Heart left ventricle (tissue), 16 donors: ENCODE measurements around the gene ABTB2. TPM values are rescaled to one million over a fixed set of nuclear protein-coding genes. Genes with fewer than 3 reads are reported as not detected.

ENCODE experiments used
- ATAC-seq, 4 donors: fragments of 200-7000 bp; cut with Tn5 transposase; one replicate each; pipeline ENCODE4 v1.9.1; 2020 to 2022; ENCODE audit warnings: moderate library complexity in 4 of 4, mild to moderate bottlenecking in 3 of 4, moderate number of reproducible peaks in 1 of 4
- DNase-seq, 5 donors: peaks; one replicate each; pipeline ENCODE4 v3.0.0-alpha.2; 2020
- H3K27ac ChIP-seq, 12 donors: fragments of 200-600 bp; sonication (generic) in 4 of 12; one replicate each; pipeline versions ENCODE4 v1.5.0 to v1.8.0; 2016 to 2022; ENCODE audit warnings: mild to moderate bottlenecking in 2 of 12
- H3K27me3 ChIP-seq, 9 donors: fragments of 200-600 bp; sonication (generic) in 2 of 9; one replicate each; pipeline versions ENCODE4 v1.5.1 to v1.8.0; 2016 to 2022; ENCODE audit warnings: mild to moderate bottlenecking in 3 of 9
- H3K36me3 ChIP-seq, 9 donors: fragments of 200-600 bp; sonication (generic) in 2 of 9; one replicate each; pipeline versions ENCODE4 v1.5.0 to v1.8.0; 2018 to 2022; ENCODE audit warnings: mild to moderate bottlenecking in 2 of 9
- H3K4me1 ChIP-seq, 12 donors: fragments of 200-600 bp; sonication (generic) in 4 of 12; one replicate each; pipeline versions ENCODE4 v1.5.0 to v1.8.0; 2016 to 2022; ENCODE audit warnings: mild to moderate bottlenecking in 3 of 12
- H3K4me3 ChIP-seq, 12 donors: fragments of 200-600 bp; sonication (generic) in 4 of 12; one replicate each; pipeline versions ENCODE4 v1.5.0 to v1.8.0; 2017 to 2022; ENCODE audit warnings: mild to moderate bottlenecking in 9 of 12, moderate library complexity in 4 of 12
- H3K9me3 ChIP-seq, 12 donors: fragments of 200-600 bp; sonication (generic) in 4 of 12; one replicate each; pipeline versions ENCODE4 v1.5.0 to v1.8.0; 2016 to 2022; ENCODE audit warnings: mild to moderate bottlenecking in 1 of 12
- CTCF ChIP-seq, 12 donors: fragments of 200-600 bp; sonication (generic) in 4 of 12; IDR thresholded peaks; one replicate each; pipeline versions ENCODE4 v1.5.0 to v1.8.0; 2018 to 2022; ENCODE audit warnings: antibody characterized with exemption in 12 of 12, mild to moderate bottlenecking in 5 of 12
- POLR2A ChIP-seq, 2 donors: fragments of 450-650 bp; IDR thresholded peaks; one replicate each; pipeline ENCODE4 v1.6.1; 2017; ENCODE audit warnings: antibody characterized with exemption in 2 of 2, mild to moderate bottlenecking in 2 of 2, moderate library complexity in 2 of 2
- WGBS, 4 donors: extraction: QIAGEN DNeasy Blood & Tissue Kit in 2 of 4; methylation state at CpG; one replicate each; pipeline versions ENCODE4 v1.1.5 to v1.1.7; 2013 to 2018; 5-methylcytosine and 5-hydroxymethylcytosine counted together
- intact Hi-C, 10 donors: fragments of 100-400 bp; cut with DNase I; formaldehyde crosslinking; loops; one replicate each; pipeline versions ENCODE4 v1.11.1 to v1.14.2; 2022
- polyA plus RNA-seq, 2 donors: library from polyadenylated mRNA; stranded (reverse); fragments of 200-250 nt; gene quantifications; one replicate each; pipeline ENCODE4 v1.2.3, GENCODE V29; 2013
- total RNA-seq, 9 donors: library from RNA; depleted of rRNA in 2 of 9; stranded (reverse); fragments of >200 nt in 2 of 9; fragmentation: NEBNext Ultra II Directional in 3 of 9; extraction: Animal tissue kit (Norgen Biotek cat#: 25700) in 3 of 9; gene quantifications; one replicate each; pipeline versions ENCODE4 v1.1.0 to v1.2.4, GENCODE V29; 2016 to 2023
- donor health status: ischemic (EF 13 %, LVEDD 7.1; RV severe dilation, severe dysfunction).
- donor health status: healthy with polysubstance abuse.
- donor health status: DM: no; HTN: yes; CAD: no.
- donor health status: DM: no; HTN: no; CAD: no.
- donor health status: ischemic (EF 25% LVEDD 6.9; RV normal size, moderate dysfunction).
- donor health status: ischemic (EF 25% LVEDD 5.7; RV mildly dilated, moderate dysfunction).
- donor health status: healthy.
- donor health status: DM: yes; HTN: yes; CAD: no.
- donor health status: ischemic (EF 35%, LVEDD 5.7; RV mildly dilated, moderate dysfunction).
- donor health status: nonischemic (EF 11% LVEDD 7.7; RV severe dilation, severe dysfunction).
- donor health status: DM: yes; HTN: yes; CAD: no.
- donor health status: PGD.
- donor health status: ischemic (EF 29% LVEDD 5.4; RV normal size, mild dysfunction).
- donor health status: nonischemic (EF 23%, LVEDD 6.1; RV moderate dilation, normal function).

ABTB2 gene
- total and polyA plus RNA-seq, 11 donors: 3.3 to 27.1 (median 12.5) TPM

- no peak overlapping the region for H3K4me3 ChIP-seq
- H3K9me3 ChIP-seq: no peaks in the 10 kb centered on the region
- no peaks in the 10 kb centered on the region for H3K27me3 ChIP-seq
- TF ChIP-seq CTCF (IDR thresholded peaks at IDR 0.05) (no peak), POLR2A (IDR thresholded peaks at IDR 0.05) (no peak)
- intact Hi-C loops: loop anchor here in 1 of 10 donors (2.0 kb wide), 1 partner anchor 62 kb away; no protein-coding TSS in a partner anchor
- H3K36me3 ChIP-seq: peaks cover 0 to 2% (median 0%) of the 10 kb centered on the region in 9 donors
- DNase-seq (no peak), ATAC-seq (peak in 2 of 4 donors; percentile 33 to 51)
- WGBS, 4 donors: 79 to 84% (median 81%) methylated on average over 11 of the region's 11 CpGs
- H3K27ac ChIP-seq: no peak overlapping the region
- H3K4me1 ChIP-seq: peaks cover 0 to 27% (median 4%) of the 10 kb centered on the region in 12 donors
These were observed 149.3 kb downstream of the ABTB2 start for GRCh38 chr11:34208266-34209135.

- H3K9me3 ChIP-seq: no peaks in the 10 kb centered on the region
- peaks cover 0 to 32% (median 3%) of the 10 kb centered on the region in 12 donors for H3K4me1 ChIP-seq
- H3K4me3 ChIP-seq: no peak overlapping the region
- no peaks in the 10 kb centered on the region for H3K27me3 ChIP-seq
- intact Hi-C loops: loop anchor here in 1 of 10 donors (2.0 kb wide), 1 partner anchor 63 kb away; no protein-coding TSS in a partner anchor
- TF ChIP-seq CTCF (IDR thresholded peaks at IDR 0.05) (no peak), POLR2A (IDR thresholded peaks at IDR 0.05) (no peak)
- ATAC-seq (no peak), DNase-seq (no peak)
- no peak overlapping the region for H3K27ac ChIP-seq
- peaks cover 0 to 7% (median 0%) of the 10 kb centered on the region in 9 donors for H3K36me3 ChIP-seq
- 78 to 92% (median 87%) methylated on average over 5 of the region's 5 CpGs for WGBS, 4 donors
These were observed 150.2 kb downstream of the ABTB2 start for GRCh38 chr11:34207487-34208180.

DNA sequence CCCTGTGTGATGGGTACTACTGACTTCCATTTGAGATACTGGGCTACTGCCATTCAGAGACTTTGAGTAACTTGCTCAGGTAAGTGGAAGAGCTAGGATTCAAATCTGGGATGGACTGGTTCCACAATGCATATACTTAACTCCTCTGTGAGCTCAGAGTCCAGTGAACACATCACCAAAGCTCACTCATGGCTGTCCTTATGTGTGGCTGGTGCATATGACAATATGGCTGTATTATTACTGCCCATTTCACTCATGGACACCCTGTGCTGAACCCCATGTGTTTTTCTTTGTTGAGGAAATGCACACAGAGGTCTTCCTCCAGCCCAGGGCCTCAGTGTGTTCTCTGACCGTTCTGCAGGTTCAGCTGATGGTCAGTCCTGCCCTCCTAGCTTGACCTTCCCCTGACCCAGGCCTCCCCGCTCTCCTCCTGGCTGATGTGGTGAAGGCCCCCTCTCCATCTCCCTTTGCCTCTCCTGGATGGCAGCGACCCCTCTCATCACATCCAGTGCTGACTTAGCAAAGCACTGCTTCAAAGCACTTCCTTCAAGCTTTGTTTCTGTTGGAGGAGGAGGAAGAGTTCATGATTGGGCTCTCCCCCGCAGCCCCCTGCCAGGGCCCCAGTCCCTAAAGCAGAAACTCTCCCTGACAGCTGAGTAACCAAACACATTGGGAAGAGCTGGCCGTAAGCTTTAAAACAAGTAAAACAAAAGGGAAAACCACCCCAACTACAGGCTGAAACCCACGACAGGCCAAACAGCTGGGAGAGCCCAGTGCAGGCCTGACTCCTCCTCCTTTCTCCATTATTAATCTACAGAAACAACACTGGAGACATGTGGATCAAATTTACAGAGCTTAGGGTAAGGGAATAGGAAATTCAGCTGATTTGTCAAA lies 151.2 kb downstream of the ABTB2 start:
- peaks cover 0 to 32% (median 3%) of the 10 kb centered on the region in 12 donors for H3K4me1 ChIP-seq
- 46 to 67% (median 52%) methylated on average over 6 of the region's 6 CpGs for WGBS, 4 donors
- H3K36me3 ChIP-seq: peaks cover 0 to 8% (median 0%) of the 10 kb centered on the region in 9 donors
- intact Hi-C loops: no loop called here
- H3K27me3 ChIP-seq: no peaks in the 10 kb centered on the region
- no peak overlapping the region for H3K27ac ChIP-seq
- ATAC-seq (peak in 1 of 4 donors; percentile 11), DNase-seq (no peak)
- TF ChIP-seq POLR2A (IDR thresholded peaks at IDR 0.05) (no peak), CTCF (IDR thresholded peaks at IDR 0.05) (no peak)
- no peak overlapping the region for H3K4me3 ChIP-seq
- H3K9me3 ChIP-seq: no peaks in the 10 kb centered on the region
